NCI-H69 (cell line): ENCODE data around the gene GFPT1.
"Not testable (repeated sequence)": the region's sequence is repeated elsewhere in the genome, so short reads cannot be mapped to it uniquely, and the experiment has no call there.

Experiments used
- DNase-seq: peaks from one replicate; lab custom pipeline; 2025; lab: John Stamatoyannopoulos, UW

Gene GFPT1

DNA sequence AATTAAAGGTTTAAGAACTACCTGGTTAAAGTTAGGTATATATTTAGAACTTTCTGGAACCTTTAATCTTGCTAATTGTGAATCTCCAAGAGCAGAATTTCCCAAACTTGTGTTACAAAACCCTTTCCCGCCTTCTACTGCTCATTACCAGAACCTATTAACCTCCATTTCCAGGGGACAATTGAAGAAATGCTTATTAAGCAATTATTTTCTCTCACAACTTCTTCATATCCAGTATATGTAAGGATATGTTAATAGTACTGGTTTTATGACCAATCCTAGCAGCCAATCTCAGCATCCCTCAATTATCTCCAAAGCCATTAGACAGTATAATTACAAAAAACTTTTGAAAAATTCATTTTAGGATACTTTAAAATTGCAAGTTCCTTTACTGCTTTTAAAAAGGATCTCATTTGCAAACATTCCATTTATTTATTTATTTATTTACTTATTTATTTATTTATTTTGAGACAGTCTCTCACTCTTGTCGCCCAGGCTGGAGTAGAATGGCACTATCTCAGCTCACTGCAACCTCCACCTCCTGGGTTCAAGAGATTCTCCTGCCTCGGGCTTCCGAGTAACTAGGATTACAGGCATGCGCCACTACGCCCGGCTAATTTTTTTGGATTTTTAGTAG, 3.7 kb downstream of the GFPT1 start:
- no peak for DNase-seq

DNA sequence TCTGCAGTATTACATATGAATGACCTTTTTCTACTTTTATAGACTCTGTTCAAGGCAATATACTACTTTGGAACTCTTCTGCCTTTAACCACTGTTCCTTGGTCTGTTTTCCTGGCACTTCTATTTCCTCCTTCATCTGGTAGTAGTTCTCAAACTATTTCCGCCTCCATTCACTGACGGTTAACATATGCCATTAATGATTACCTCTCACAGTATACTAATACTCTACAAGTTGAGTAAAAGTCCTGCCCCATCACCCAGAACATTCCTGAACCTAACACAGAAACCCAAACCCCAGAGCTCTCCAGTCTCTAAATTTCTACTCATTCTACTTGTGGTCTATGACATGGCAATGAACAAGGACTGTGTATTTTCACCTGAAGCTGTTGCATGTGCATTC, 4.5 kb downstream of the GFPT1 start:
- DNase-seq = no peak

DNA sequence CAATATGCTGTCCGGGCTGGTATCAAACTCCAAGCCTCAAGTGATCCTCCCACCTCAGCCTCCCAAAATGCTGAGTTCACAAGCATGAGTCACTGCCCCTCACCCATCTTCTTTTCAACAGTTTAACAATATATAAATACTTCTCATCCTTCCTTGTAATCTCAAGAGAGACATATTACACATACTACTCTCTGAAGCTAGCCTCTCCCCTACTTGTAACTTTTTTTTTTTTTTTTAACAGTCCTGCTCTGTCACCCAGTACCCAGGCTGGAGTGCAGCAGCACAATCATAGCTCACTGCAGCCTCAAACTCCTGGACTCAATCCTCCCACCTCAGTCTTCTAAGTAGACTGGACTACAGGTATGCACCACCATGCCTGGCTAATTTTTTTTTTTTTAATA, 5.7 kb downstream of the GFPT1 start:
- DNase-seq = no peak

DNA sequence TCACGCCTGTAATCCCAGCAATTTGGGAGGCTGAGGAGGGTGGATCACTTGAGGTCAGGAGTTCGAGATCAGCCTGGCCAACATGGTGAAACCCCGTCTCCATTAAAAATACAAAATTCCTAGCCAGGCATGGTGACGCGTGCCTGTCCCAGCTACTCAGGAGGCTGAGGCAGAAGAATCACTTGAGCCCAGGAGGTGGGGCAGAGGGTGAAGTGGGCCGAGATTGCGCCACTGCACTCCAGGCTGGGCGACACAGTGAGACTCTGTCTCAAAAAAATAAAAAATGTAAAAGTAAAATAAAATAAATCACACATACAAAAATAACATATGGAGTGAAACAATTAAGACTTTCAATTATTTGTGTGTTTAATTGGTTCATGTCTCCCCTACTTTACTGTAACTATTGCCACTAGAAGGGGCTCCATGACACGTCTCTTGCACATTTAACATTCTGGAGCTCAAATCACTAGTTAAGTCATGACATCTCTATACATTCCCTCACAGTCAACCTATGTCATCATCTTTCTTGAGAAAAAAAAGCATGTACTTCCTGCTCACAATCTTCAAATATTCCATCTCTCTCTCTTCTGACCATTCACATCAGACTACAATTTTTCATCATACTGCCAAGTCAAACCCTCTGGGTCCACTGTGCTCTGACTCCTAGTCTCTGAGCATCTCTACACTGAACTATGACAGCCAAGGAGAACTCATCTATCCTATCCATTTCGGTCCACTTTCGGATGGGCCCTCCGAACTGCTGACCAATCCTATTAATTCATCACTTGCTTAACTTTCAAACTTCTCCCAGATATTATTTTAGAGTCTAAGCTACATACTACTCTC, 6.7 kb downstream of the GFPT1 start:
- no peak for DNase-seq

DNA sequence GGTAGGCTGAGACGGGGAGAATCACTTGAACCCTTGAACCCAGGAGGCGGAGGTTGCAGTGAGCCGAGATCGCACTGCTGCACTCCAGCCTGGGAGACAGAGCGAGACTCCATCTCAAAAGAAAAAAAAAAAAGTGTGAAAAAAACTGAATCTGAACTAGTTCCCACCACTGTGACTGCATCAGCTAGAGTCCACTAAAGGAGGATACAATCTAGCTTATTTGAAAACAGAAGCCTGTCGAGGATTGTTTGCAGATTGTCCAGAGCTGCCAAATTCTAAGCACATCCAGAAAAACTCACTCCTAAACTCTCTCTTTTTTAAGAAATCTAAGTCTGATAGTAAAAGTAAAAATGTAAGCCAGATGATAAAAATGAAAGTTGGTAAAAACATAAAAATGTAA, 10.6 kb downstream of the GFPT1 start:
- peak; percentile 46 for DNase-seq

DNA sequence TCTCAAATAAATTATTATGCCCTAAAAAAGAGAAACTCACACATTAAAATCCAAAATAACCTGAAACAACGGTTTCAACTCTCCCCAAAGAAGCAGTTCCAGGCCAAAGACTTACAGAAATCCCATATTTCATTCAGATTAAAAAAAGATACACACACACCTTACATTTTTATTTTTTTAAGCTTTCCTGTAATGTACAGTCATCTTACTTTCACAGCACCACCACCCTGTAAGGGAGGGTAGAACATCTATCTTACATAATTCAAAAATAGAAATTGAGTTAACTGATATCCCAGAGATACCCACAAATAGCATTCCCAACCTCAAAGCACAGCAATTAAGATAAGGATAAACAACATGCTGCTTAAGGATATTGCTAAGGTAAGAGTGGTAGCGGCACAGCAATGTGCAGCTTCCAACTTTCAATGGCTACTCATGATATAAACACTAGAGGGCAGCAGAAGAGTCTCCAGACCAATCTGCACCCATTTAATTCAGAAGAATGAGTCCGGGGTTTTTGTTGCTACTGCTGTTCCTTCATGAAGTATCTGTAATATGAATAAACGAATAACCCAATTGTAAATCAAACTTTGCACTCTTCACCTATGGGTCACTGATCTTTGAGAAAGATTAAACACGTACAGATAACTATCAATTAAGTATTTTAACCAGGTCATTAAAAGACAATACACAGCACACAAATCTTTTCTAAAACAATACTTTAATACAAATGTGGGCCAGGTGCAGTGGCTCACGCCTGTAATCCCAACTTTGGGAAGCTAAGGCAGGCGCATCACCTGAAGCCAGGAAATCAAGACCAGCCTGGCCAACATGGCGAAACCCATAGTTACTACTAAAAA, 11.3 kb downstream of the GFPT1 start:
- peak; percentile 83 for DNase-seq

DNA sequence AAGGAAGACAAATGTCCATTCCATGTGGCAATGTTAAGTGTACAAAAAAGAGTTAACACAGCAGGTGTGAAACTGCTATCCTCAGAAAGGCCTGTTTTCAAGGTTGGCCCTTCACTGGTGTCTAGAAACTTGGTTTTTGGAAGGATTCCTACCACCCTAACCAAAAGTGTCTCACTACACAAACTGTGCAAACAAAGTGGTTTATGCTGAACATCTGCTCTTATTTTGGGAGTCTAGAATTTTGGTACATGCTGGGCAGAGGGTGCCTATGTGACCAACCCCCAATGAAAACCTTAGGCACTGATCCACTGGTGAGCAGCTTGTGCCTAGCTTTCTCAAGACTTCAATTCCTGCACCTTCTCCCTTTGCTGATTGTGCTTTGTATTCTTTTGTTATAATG, 14.3 kb downstream of the GFPT1 start:
- peak; percentile 1 for DNase-seq

DNA sequence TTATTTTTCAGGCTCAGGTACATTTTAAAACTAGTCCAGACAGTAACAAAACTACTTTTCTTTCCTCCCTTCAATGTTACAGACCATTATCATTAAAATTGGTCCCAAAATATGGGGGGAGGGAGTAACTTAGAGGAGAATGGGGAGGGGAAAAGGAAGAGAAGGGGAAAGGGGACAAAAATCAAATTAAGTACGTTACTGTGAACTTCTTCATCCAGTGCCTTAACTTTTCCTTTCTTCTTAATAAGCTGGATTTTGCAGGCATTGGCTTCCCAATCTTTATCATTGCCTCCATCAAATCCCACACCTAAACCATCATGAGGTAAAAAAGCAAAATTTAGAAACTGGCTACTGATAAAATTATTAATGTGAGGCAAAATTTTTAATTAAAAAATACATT, 17.2 kb downstream of the GFPT1 start:
- no peak for DNase-seq

DNA sequence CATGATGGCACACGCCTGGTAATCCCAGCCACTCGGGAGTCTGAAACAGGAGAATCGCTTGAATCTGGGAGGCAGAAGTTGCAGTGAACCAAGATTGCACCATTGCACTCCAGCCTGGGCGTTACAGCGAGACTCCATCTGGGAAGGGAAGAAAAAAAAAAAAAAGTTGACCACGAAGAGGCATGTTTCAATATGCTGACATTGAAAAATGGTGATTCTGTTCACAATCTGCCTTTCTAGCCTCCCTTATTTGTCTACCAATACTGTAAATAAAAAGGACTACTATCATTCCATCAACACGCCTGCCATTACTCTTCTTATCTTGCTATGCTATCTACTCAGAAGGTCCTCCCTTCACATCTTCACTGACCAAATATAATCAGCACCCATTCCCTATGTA, 18.4 kb downstream of the GFPT1 start:
- no peak for DNase-seq

DNA sequence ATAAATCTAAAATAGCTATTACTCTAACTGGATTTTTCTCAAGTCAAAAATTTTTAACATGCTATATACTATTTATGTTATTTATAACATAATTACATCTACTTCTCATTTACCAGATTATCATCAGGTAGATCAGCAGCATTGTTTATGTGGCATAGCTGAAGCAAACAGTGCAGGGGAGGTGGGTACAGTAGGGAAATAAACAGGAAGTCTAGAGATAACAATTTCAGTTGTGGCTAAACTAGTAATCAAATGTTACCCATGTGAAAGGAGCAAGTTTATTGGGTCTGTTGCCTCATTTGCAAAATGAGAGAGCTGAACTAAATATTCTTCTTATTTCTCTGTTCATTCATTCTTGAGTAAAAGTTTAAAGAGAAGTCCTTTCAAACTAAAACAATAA, 27.7 kb downstream of the GFPT1 start:
- no peak for DNase-seq

DNA sequence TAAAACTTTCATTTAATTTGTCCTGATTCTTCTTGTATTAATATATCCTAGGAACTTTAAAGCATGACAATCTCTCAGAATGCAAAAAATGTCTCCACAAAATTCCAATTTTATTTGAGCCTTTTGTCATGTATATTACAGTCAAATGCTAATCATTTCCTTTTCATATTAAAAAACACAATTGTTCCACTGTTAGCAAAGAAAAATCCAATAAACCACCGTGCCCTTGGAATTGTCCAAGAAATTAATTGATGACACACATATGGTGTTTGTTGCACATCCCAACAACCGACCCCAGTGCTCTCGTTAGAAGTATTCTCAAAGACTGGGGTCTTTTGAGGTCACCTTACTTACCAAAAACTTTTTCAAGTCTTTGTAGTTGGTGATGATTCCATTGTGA, 28.1 kb downstream of the GFPT1 start:
- no peak for DNase-seq

DNA sequence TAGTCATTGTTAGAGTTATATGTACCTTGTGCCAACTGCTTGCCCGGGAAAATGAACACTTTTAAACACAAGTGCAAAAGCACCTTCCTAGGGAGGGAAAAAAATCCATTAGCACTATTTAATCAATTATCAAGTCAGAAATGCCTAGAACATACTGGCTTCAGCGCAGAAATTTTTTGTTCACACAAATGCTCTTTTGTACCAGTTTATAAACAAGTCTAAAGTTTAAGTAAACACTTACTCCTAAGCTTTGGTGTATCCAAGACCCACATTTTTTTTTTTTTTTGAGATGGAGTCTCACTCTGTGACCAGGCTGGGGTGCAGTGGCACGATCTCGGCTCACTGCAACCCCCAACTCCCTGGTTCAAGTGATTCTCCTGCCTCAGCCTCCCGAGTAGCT, 30.6 kb downstream of the GFPT1 start:
- DNase-seq = no peak

DNA sequence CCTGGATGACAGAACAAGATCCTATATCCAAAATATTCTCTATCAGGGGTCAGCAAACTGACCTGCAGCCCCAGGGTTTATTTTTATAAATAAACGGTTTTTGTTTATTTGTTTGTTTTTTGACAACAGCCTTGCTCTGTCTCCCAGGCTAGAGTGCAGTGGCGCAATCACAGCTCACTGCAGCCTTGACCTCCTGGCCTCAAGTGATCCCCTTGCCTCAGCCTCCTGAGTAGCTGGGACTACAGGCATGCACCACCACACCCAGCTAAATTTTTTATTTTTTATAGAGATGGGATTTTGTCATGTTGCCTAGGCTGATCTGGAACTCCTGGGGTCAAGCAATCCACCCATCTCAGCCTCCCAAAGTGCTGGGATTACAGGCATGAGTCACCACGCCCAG, 32.1 kb downstream of the GFPT1 start:
- not testable (repeated sequence) for DNase-seq

DNA sequence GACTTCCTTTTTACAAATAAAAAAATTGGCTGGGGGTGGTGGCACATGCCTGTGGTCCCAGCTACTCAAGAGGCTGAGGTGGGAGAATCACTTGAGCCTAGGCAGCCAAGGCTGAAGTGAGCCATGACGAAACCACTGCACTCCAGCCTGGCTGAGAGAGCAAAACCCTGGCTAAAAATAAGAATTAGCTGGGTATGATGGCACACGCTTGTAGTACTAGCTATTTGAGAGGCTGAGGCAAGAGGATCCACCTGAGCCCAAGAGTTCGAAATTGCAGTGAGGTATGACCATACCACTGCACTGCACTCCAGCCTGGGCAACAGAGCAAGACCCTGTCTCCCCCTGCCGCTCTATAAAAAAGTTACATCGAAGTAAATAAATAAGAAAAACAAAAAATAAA, 33.7 kb downstream of the GFPT1 start:
- DNase-seq = no peak

DNA sequence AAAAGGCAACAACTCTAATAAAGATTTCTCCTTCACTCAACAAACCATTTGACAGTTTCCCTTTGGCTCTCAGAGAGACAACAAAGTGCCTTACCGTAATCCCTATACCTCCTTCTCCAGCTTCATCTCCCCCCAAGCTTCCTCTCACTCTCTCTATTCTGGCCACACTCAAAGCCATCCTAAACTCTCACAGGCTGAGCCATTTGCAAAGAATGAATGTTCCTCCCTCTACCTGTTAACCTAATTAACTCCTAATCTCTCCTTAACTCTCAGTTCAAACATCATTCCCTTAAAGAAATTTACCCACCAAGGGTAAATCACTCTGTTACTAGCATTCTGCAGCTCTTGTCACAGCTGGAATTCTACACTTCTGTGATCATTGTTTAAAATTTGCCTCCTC, 38.2 kb downstream of the GFPT1 start:
- DNase-seq = no peak

DNA sequence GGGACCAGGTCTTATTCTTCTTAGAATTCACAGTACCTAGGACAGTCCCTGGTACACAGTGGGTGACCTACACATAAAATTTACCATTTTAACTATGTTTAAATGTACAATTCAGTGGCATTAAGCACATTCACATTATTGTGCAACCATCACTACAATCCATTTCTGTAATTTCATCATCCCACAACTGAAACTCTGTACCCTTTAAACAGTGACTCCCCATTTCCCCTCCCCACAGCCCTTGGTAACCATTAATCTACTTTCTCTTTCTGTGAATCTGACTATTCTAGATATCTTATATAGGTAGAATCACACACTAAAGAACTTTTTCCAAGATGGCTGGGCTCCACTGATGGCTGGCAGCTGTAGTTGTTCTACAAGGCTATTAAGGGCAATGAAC, 41.6 kb downstream of the GFPT1 start:
- no peak for DNase-seq

DNA sequence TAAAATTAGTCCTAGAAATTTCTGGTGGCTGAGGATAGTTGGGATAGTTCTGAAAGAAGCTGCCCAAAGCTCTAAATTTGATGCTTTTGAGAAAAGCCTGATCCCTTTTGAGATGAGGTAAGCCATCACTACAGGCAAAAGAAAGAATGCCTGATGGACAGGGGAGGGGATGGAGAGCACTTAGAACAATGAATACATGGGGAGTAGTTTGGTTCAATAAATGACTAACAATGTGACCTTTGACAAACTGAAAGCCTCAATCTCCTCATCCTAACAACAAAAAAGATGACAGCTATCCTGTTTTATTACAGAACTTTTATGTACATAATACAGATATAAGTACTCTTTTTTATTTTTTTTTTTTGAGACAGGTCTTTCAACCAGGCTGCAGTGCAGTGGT, 42.7 kb downstream of the GFPT1 start:
- DNase-seq = no peak

DNA sequence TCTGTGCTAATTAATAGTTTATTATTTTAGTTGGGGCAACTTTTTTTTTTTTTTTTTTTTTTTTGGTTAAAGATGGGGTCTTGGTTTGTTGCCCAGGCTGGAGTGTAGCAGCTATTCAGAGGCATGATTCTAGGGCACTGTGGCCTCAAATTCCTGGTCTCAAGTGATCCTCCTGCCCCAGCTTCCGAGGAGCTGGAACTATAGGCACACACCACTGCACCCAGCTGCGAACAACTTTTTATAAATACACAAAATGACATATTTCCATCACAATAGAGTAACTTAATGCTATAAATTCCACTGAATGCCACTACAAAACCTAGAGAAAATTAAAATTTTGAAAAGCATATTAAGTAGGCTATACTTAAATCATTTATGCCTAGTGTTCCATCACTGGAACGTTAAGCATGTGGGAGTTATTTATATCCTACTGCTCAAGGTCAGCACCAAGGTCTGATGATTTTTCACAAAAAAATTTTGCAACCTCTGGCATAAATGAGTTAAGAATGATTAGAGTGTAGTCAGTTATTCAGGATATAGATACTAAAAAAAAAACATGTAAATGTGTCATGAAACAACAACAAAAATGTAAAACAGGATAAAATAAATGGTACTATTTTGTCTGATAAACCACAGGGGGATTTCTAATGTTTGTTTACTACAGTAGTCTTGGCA, 46.8 kb downstream of the GFPT1 start:
- no peak for DNase-seq

DNA sequence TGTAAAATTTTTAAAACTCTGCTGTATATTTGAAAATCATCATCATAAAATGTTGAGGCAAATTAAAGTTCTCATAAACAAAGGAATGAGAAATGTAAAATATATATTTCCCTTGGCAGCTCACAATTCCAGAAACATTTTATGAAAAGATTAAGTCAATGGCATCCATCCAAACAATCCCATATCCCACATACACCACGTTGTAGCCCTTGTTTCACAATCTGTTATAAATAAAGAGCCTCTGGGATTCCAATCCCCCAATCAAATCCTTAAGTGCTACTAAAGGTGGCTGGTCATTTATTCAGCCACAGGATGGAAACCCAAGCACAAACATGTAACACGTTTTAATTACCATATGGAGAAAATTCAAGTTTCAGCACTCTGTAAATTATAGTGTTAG, 51.7 kb downstream of the GFPT1 start:
- no peak for DNase-seq

DNA sequence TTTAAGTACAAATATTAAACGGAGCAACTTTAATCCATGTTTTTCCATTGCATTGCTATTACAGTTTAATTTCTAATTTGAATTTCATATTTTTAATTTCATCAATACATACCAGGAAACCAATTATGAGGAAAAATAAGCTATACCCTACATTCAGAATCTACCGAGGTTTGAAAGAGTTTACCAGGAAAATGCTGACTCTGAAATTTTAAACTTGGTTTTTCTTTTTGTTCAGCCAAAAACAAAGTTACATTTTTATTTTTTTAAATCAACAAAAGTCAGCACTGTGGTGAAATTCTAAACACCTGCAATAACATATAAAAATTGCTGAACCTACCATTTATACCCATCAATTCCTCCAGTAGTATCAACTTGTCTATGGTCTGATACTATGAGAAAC, 53.7 kb downstream of the GFPT1 start:
- no peak for DNase-seq

DNA sequence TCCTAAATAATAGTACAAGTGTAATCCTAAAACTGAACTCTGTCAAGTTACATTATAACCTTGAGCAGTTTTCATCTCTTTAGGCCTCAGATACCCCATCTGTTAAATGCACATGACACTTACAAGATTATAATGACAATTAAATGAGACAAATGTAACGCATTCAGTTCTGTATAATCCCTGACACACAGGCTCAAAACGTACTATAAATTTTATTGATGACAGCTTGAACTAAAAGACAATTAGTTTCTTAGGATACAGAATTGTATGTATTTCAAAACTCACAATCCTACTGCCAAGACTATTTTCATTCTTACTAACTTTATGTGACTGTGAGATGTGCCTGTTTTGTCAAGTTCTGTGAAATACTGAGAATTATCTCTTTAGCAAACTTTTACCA, 56.2 kb downstream of the GFPT1 start:
- no peak for DNase-seq

DNA sequence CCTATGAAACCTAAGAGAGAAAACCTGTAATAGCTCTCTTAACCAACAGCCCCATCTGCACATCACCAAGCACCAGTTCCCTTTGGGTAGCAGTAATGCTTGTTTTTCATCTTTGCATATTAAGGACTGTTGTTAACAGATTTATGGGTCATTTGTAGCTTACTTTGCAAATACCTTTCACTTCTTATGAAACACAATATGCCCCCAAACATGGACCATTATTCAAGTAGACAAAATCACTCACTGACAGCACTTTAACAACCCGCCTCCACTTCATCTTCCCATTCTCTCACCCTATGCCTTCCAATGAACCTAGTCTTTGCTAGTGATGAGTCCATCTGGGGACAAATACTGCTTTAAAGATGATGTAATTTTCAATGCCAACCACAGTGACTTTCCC, 64.4 kb downstream of the GFPT1 start:
- peak; percentile 8 for DNase-seq
